IPS-NIHi11 (cell line): ENCODE data around the gene PAWR.
"Not testable (repeated sequence)": the region's sequence is repeated elsewhere in the genome, so short reads cannot be mapped to it uniquely, and the experiment has no call there.

Experiments
- DNase-seq: peaks from one replicate; pipeline ENCODE4 v3.0.0; 2012; ENCODE audit warnings: mixed read lengths, low spot score

The PAWR gene

DNA sequence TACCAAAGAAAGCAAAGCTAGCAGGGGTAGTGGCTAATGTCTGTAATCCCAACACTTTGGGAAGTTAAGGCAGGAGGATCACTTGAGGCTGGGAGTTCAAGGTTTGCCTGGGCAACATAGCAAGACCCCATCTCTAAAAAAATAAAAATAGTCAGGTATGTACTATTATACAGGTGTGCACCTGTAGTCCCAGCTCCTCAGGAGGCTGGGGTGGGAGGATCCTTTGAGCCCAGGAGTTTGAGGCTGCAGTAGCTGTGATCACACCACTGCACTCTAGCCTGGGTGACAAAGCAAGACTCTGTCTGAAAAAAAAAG, 142.2 kb downstream of the PAWR start:
- no peak for DNase-seq

- peak; percentile 62 for DNase-seq
Measured at GRCh38 chr12:79547735-79548609, 142.8 kb downstream of the PAWR start.

GRCh38 chr12:79547044-79547734, 143.6 kb downstream of the PAWR start:
- DNase-seq = peak; percentile 77

- DNase-seq = no peak
Measured at GRCh38 chr12:79546466-79547043, 144.2 kb downstream of the PAWR start.

DNA sequence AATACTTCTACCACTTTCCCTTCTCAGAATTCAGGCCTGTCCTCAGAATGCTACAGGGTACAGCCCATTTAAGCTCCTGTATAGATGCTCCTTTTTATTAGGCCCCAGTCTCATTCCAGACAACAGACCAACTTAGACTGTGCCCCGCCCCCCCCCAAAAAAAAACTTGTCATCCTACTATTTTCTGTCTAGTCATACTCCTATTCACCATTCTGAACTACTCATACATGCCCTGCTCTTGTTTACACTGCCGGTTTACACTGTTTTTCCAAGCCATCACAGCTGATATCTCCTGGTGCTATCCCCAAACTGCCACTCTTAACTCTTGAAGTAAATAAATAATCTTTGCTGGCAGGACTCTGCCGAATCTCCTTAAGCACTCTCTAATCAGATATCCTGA, 146.3 kb downstream of the PAWR start:
- DNase-seq = not testable (repeated sequence)

- no peak for DNase-seq
Measured at GRCh38 chr12:79537675-79538074, 153.1 kb downstream of the PAWR start.

GRCh38 chr12:79535751-79536150, 155.0 kb downstream of the PAWR start:
- DNase-seq = no peak
